ENCODE data around the gene TTC27.

DNA sequence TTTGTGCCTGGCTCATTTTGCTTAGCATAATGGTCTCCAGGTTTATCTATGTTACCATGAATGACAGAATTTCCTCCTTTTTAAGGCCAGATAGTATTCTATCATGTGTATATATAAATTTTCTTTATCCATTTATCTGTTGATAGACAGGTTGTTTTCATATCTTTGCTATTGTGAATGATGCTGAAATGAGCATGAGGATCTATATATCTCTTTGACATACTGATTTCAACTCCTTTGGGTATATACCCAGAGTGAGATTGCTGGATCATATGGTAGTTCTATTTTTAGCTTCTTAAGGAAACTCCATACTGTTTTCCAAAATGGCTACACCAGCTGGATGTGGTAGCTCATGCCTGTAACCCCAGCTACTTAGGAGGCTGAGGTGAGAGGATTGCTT lies 232.5 kb downstream of the TTC27 start:
- TF ChIP-seq EZH2phosphoT487 (IDR thresholded peaks at IDR 0.05; ENCODE audit: insufficient read depth, low read depth) (no peak), EZH2 (IDR thresholded peaks at IDR 0.05; ENCODE audit: insufficient read depth, poor library complexity, severe bottlenecking) (no peak)
